ENCODE data around the gene PRICKLE3. TPM values are rescaled to one million over a fixed set of nuclear protein-coding genes. Genes with fewer than 3 reads are reported as not detected.

PRICKLE3 gene
- total RNA-seq, 1 donor from 2014 or later: 0.74 TPM

Small RNA genes within 50 kb of the gene (small RNA-seq; reads per million reads assigned to genes)
- not detected for gene RN7SL262P (ENCODE audit: low replicate concordance)

Other genes starting within 250 kb of the PRICKLE3 start
- 21.9 TPM for gene OTUD5, start 228.8 kb downstream of the PRICKLE3 start, total RNA-seq
- gene KCND1, start 214.5 kb downstream of the PRICKLE3 start, total RNA-seq: 0.49 TPM
- gene GRIPAP1, start 184.1 kb downstream of the PRICKLE3 start, total RNA-seq: 27.8 TPM
- gene TFE3, start 143.0 kb downstream of the PRICKLE3 start, total RNA-seq: 8.9 TPM
- 3.0 TPM for gene CCDC120, start 127.4 kb downstream of the PRICKLE3 start, total RNA-seq
- gene PRAF2, start 112.4 kb downstream of the PRICKLE3 start, total RNA-seq: 3.7 TPM
- 16.0 TPM for gene WDR45, start 106.5 kb downstream of the PRICKLE3 start, total RNA-seq
- gene GPKOW, start 62.6 kb downstream of the PRICKLE3 start, total RNA-seq: 15.7 TPM
- gene MAGIX, start 23.6 kb downstream of the PRICKLE3 start, total RNA-seq: 1.5 TPM
- gene PLP2, start 14.5 kb downstream of the PRICKLE3 start, total RNA-seq: 1.2 TPM
- 107 TPM for gene SYP, start 13.8 kb upstream of the PRICKLE3 start, total RNA-seq
- not detected for gene CACNA1F, start 47.0 kb upstream of the PRICKLE3 start, total RNA-seq
- gene CCDC22, start 49.1 kb upstream of the PRICKLE3 start, total RNA-seq: 5.4 TPM
- gene FOXP3, start 78.3 kb upstream of the PRICKLE3 start, total RNA-seq: 0.25 TPM
- gene PPP1R3F, start 83.4 kb upstream of the PRICKLE3 start, total RNA-seq: 9.6 TPM
- not detected for gene GAGE10, start 117.3 kb upstream of the PRICKLE3 start, total RNA-seq
- gene GAGE12J, start 135.7 kb upstream of the PRICKLE3 start, total RNA-seq: not detected
- gene GAGE13, start 145.2 kb upstream of the PRICKLE3 start, total RNA-seq: not detected

Measured in temporal lobe (tissue), 2 donors.